Activated CD8-positive, alpha-beta T cell treated with anti-CD3 and anti-CD28 coated beads, Interleukin-2, amount 10 ng/mL, durations not matched to agents 7 days and 5 days (primary cell): ENCODE results near the gene SLC24A4. TPM values are rescaled to one million over a fixed set of nuclear protein-coding genes. Genes with fewer than 3 reads are reported as not detected.

Experiments used
- ATAC-seq: fragments of 150-1000 bp; cut with Tn5 transposase; one replicate; pipeline ENCODE4 v1.10.0; 2021; ENCODE audit warnings: moderate library complexity
- CTCF ChIA-PET: fragments of 350-600 bp; sonication (Branson Sonifier 250); formaldehyde crosslinking; loops from one replicate; lab custom pipeline; 2021; ENCODE audit warnings: antibody characterized with exemption; lab: Charles Lee
- POLR2A ChIA-PET: fragments of 350-600 bp; sonication (Branson Sonifier 250); formaldehyde crosslinking; loops from one replicate; lab custom pipeline; 2021; ENCODE audit warnings: antibody characterized with exemption; lab: Charles Lee
- DNase-seq: peaks from one replicate; pipeline ENCODE4 v3.0.0-alpha.2; 2020
- H3K27ac Mint-ChIP-seq: one replicate; pipeline ENCODE4 v1.8.0; 2021; ENCODE audit warnings: mild to moderate bottlenecking, mixed read lengths
- H3K27me3 Mint-ChIP-seq: one replicate; pipeline ENCODE4 v1.8.0; 2021; ENCODE audit warnings: low read depth, mixed read lengths
- H3K36me3 Mint-ChIP-seq: one replicate; pipeline ENCODE4 v1.8.0; 2021; ENCODE audit warnings: low read depth, mixed read lengths
- H3K4me1 Mint-ChIP-seq: one replicate; pipeline ENCODE4 v1.8.0; 2021; ENCODE audit warnings: low read depth, mixed read lengths
- H3K4me3 Mint-ChIP-seq: one replicate; pipeline ENCODE4 v1.8.0; 2021; ENCODE audit warnings: mild to moderate bottlenecking, mixed read lengths
- H3K9me3 Mint-ChIP-seq: one replicate; pipeline ENCODE4 v1.8.0; 2022; ENCODE audit warnings: mixed read lengths; ENCODE audit not compliant: insufficient read depth
- total RNA-seq, 2 experiments: library from RNA; stranded (reverse); gene quantifications; one replicate each; pipeline ENCODE4 v1.2.3, GENCODE V29; 2021

SLC24A4 gene
- total RNA-seq, 2 experiments from 2014 or later = 0.05 TPM; not detected in 1

DNA sequence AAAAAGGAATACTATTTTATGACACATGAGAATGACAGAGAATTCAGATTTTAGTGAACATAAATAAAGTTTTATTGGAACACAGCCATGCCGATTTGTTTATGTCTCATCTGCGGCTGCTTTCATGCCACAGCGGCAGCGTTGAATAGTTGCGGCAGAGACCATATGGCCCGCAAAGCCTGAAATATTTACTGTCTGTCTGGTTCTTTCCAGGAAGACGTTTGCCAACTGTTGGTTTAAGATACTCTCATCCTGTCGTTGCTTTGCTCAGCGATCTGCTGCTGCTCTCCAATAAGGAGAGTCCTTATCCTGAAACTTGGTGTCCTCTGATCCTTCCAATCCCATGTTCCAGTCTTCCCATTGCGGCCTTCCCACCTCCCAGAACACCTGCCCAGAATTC is 89.9 kb downstream of the SLC24A4 start:
- CTCF ChIA-PET = no interaction called here
- no peak for DNase-seq
- Mint-ChIP-seq H3K36me3 (no peaks in the 10 kb centered on the region), H3K4me1 (no peaks in the 10 kb centered on the region), H3K9me3 (no peaks in the 10 kb centered on the region), H3K27me3 (peaks cover 17% of the 10 kb centered on the region), H3K27ac (no peak overlapping the region), H3K4me3 (no peak overlapping the region)
- POLR2A ChIA-PET = interaction anchor here (0.5 kb wide), 1 partner anchor 1126 kb away, joined by 3 read pairs; no protein-coding TSS in a partner anchor
- ATAC-seq = no peak

DNA sequence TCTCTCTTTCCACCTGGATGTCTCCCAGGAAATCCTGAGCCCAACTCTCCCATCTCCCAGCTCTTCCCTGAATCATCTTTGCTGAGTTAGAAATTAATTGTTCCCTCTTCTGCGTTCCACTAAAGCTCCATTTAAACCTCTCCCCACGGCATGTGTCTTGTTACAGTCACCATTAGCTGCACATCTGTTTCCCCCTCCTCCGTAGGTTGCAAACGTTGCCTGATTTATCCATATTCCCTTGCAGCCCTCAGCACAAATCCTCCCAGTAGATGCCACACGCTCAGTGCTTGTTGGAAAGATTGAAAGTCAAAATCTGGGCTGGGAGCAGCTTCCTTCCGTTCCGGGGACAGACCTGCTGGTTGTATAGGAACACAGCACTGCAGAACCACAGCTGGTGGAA is 90.4 kb downstream of the SLC24A4 start:
- Mint-ChIP-seq H3K4me3 (no peak overlapping the region), H3K4me1 (no peaks in the 10 kb centered on the region), H3K36me3 (no peaks in the 10 kb centered on the region), H3K9me3 (no peaks in the 10 kb centered on the region), H3K27ac (no peak overlapping the region), H3K27me3 (peaks cover 17% of the 10 kb centered on the region)
- DNase-seq (no peak), ATAC-seq (no peak)
- CTCF ChIA-PET = no interaction called here
- POLR2A ChIA-PET = interaction anchor here (0.5 kb wide), 1 partner anchor 1125 kb away, joined by 3 read pairs; no protein-coding TSS in a partner anchor

DNA sequence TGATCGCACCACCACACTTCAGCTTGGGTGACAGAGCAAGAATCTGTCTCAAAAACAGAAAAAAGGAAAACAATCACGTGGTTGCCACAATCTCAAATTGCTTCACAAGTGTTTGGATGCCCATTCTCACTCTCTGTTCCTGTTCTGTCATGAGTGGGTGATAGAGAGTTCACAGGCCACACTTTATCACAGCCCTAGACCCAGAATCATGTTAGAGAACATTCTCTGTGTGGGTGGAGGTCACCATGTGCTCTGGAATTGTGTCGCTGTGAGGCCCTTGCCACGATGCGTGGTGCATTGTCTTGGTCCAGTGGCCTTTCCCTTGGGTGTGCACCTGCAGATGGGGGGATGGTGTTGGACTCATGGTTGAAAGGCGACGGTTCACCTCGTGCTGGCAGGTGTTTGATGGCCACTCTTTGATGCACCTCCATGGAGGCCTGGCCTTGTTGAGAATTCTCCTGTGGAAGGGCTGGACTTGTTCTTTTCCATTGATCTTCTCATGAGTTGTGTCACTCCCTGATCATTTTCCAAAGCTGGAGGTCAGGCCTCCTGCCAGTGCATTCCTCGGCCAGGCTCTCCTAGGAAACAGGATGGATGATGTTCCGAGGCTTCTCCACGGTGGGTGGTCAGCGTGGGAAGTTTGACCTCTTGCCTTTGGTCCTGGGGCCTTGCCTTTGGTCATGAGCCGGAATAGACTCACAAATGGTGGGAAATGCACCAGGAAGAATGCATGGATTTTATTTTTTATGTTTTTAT is 91.9 kb downstream of the SLC24A4 start:
- POLR2A ChIA-PET = no interaction called here
- H3K36me3 Mint-ChIP-seq = no peaks in the 10 kb centered on the region
- CTCF ChIA-PET = no interaction called here
- no peak for DNase-seq
- H3K27me3 Mint-ChIP-seq = peaks cover 17% of the 10 kb centered on the region
- no peak overlapping the region for H3K27ac Mint-ChIP-seq
- H3K4me3 Mint-ChIP-seq = no peak overlapping the region
- no peaks in the 10 kb centered on the region for H3K4me1 Mint-ChIP-seq
- ATAC-seq = no peak
- H3K9me3 Mint-ChIP-seq = no peaks in the 10 kb centered on the region

DNA sequence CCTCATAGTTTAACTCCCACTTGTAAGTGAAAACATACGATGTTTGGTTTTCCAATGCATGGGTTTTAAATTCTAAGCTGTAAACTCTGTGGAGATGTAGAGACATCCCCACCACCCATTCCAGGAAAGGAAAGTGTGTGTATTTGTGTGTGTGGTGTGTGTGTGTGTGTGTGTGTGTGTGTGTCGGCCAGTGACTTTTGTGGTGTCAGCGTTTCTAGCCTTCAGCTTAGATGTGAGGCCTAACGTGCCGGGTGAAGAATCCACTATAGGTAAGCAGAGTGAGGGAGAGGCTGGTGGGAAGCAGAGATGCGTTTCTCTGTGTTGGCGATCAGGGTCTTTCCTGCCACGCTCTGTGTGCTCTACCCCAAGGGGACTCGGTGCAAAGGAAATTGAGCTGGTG is 93.0 kb downstream of the SLC24A4 start:
- no peak overlapping the region for H3K4me3 Mint-ChIP-seq
- H3K9me3 Mint-ChIP-seq = no peaks in the 10 kb centered on the region
- CTCF ChIA-PET = no interaction called here
- DNase-seq (no peak), ATAC-seq (no peak)
- POLR2A ChIA-PET = interaction anchor here (0.7 kb wide), 1 partner anchor 73 kb away, joined by 3 read pairs; no protein-coding TSS in a partner anchor
- H3K27me3 Mint-ChIP-seq = peaks cover 17% of the 10 kb centered on the region
- H3K36me3 Mint-ChIP-seq = no peaks in the 10 kb centered on the region
- no peaks in the 10 kb centered on the region for H3K4me1 Mint-ChIP-seq
- H3K27ac Mint-ChIP-seq = no peak overlapping the region

DNA sequence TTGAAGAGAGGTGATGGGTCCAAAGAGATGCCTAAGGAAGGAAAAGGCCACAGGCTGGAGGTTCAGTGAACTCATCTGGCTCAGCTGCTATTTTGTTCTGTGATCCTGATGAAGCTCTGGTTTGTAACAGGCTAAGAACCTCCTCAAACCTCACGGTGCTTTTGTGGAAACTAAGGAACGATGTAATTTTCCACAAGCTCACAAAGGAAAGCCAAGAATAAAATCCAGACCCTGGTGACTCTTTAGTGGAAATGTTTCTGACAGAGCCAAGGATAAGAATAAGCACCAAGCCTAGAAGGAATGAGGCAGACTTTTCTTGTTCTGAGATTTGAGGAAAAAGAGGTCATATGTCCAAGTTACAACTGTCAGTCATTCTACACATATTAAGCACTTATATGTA is 93.6 kb downstream of the SLC24A4 start:
- H3K27me3 Mint-ChIP-seq = peaks cover 14% of the 10 kb centered on the region
- POLR2A ChIA-PET = interaction anchor here (0.7 kb wide), 1 partner anchor 73 kb away, joined by 3 read pairs; no protein-coding TSS in a partner anchor
- no peak overlapping the region for H3K4me3 Mint-ChIP-seq
- CTCF ChIA-PET = interaction anchor here (1.2 kb wide), 1 partner anchor 65 kb away, joined by 4 read pairs; no protein-coding TSS in a partner anchor
- no peaks in the 10 kb centered on the region for H3K36me3 Mint-ChIP-seq
- ATAC-seq = no peak
- no peak overlapping the region for H3K27ac Mint-ChIP-seq
- no peak for DNase-seq
- no peaks in the 10 kb centered on the region for H3K4me1 Mint-ChIP-seq
- H3K9me3 Mint-ChIP-seq = no peaks in the 10 kb centered on the region

DNA sequence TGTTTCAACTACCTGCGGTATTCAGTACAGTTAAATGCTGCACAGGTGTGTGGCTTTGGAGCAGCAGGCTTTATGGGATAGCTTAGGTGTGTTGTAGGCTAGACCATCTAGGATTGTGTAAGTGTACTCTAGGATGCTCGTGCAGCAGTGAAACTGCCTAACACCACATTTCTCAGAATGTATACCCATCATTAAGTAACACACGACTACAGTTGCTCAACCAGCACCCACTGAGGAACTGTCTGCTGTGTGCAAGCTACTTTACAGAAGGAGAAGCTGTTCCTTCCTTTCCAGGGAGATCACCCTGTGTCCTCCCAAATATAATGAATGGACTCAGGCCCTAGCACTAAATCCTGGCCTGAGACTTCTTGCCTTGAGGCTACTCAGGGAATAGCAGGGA is 94.8 kb downstream of the SLC24A4 start:
- H3K36me3 Mint-ChIP-seq = no peaks in the 10 kb centered on the region
- no peaks in the 10 kb centered on the region for H3K4me1 Mint-ChIP-seq
- ATAC-seq = no peak
- CTCF ChIA-PET = interaction anchor here (1.2 kb wide), 1 partner anchor 66 kb away, joined by 4 read pairs; no protein-coding TSS in a partner anchor
- peaks cover 12% of the 10 kb centered on the region for H3K27me3 Mint-ChIP-seq
- no peak overlapping the region for H3K27ac Mint-ChIP-seq
- no peak overlapping the region for H3K4me3 Mint-ChIP-seq
- H3K9me3 Mint-ChIP-seq = no peaks in the 10 kb centered on the region
- POLR2A ChIA-PET = no interaction called here
- DNase-seq = no peak

DNA sequence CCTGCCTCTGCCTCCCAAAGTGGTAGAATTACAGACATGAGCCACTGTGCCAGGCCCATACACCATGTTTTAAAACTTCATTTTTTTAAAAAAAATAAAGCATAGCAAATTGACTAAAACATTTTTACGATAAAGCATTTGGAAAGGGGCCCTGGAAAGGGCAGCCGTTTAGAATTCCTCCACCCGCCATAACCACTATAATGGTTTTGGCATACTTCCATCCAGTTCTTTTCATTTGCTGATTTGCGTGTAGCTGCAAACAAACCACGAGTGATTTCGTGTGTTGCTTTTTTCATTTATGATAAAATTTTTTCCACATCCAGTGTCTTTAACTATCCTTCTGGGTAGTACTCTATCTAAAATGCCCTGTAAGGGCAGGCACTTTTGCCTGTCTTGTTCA is 98.8 kb downstream of the SLC24A4 start:
- H3K27me3 Mint-ChIP-seq = peaks cover 2% of the 10 kb centered on the region
- ChIA-PET CTCF (no interaction called here), POLR2A (no interaction called here)
- DNase-seq = no peak
- no peak overlapping the region for H3K27ac Mint-ChIP-seq
- H3K36me3 Mint-ChIP-seq = no peaks in the 10 kb centered on the region
- ATAC-seq = no peak
- H3K4me1 Mint-ChIP-seq = peaks cover 8% of the 10 kb centered on the region
- H3K4me3 Mint-ChIP-seq = no peak overlapping the region
- H3K9me3 Mint-ChIP-seq = no peaks in the 10 kb centered on the region

DNA sequence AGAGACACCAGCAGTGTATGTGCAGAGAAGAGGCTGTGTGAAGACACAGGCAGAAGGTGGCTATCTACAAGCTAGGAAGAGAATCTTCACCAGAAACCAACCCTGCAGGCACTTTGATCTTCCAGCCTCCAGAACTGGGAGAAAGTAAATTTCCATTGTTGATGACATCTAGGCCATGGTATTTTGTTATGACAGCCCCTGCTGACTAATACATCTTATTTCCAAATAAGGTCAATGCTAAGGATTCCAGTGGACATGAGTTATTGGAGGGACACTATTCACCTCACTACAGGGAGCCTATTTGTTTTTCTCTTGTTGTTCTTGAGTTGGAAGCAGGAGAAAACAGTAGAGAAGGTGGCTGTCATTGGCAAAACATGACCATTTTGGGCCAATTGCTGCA is 102.1 kb downstream of the SLC24A4 start:
- DNase-seq = no peak
- ChIA-PET CTCF (no interaction called here), POLR2A (no interaction called here)
- Mint-ChIP-seq H3K4me1 (peaks cover 8% of the 10 kb centered on the region), H3K27ac (no peak overlapping the region), H3K36me3 (no peaks in the 10 kb centered on the region), H3K4me3 (no peak overlapping the region), H3K27me3 (peaks cover 2% of the 10 kb centered on the region), H3K9me3 (no peaks in the 10 kb centered on the region)
- ATAC-seq = no peak

DNA sequence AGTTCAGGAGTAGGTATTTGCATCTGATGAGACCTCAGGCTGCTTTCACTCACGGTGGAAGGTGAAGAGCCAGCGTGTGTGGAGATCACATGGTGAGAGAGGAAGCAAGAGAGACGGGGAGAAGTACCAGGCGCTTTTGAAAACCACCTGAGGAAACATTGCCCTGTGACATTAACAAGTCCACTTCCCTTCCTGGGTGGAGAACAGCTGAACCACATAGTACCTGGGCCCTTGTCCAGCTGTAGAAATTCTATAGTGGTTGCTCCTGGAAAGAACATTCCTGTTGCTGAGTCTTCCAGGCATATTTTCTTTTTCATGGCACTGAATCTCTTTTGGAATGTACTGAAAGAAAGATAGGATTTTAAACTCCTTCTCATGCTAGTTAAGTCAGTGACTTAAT is 103.3 kb downstream of the SLC24A4 start:
- ATAC-seq (no peak), DNase-seq (no peak)
- Mint-ChIP-seq H3K27ac (no peak overlapping the region), H3K4me3 (no peak overlapping the region), H3K9me3 (no peaks in the 10 kb centered on the region), H3K27me3 (peaks cover 5% of the 10 kb centered on the region), H3K4me1 (peaks cover 8% of the 10 kb centered on the region), H3K36me3 (no peaks in the 10 kb centered on the region)
- ChIA-PET POLR2A (no interaction called here), CTCF (no interaction called here)

DNA sequence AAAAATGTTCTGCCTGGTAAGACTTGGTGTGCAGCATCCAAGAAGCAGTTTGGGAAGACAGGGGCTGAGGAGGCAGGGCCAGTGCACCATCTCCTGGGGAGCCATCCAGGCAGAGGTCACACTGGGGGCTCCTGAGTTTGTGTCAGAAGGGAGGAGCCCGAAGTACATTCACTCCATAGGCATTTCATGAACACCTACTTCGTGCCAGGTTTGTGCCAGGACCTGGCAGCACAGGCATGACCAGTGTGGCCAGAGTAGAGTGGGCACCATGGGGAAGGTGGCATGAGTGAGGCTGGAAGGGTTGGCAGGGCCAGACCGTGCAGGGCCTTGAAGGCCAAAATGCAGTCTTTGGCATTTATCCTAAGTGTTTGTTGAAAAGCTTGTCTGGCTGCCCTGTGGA is 104.1 kb downstream of the SLC24A4 start:
- Mint-ChIP-seq H3K36me3 (no peaks in the 10 kb centered on the region), H3K4me1 (peaks cover 8% of the 10 kb centered on the region), H3K4me3 (no peak overlapping the region), H3K27me3 (peaks cover 3% of the 10 kb centered on the region), H3K9me3 (no peaks in the 10 kb centered on the region), H3K27ac (no peak overlapping the region)
- DNase-seq (no peak), ATAC-seq (no peak)
- POLR2A ChIA-PET = no interaction called here
- CTCF ChIA-PET = no interaction called here

DNA sequence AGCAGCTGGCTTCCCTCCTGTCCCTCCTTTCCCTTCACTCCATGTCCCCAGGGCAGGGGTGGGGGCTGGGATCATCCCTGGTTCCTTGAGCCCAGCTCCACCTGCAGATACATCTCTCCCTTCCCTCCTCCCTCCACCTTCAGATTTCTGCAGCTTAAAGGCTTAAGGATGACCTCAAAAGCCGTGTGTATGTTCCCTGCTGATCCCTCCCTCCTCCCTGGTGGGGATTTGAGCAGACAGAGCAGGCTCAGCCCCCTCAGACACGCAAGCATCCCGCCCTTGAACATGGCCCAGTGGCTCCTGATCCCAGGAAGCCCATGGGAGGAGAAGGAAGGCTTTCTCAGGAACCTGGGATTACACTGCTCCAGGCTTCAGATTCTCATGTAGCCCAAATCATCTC is 107.7 kb downstream of the SLC24A4 start:
- Mint-ChIP-seq H3K36me3 (no peaks in the 10 kb centered on the region), H3K27ac (no peak overlapping the region), H3K27me3 (peaks cover 4% of the 10 kb centered on the region), H3K4me1 (peaks cover 7% of the 10 kb centered on the region), H3K4me3 (no peak overlapping the region), H3K9me3 (no peaks in the 10 kb centered on the region)
- POLR2A ChIA-PET = no interaction called here
- DNase-seq (no peak), ATAC-seq (no peak)
- CTCF ChIA-PET = no interaction called here

DNA sequence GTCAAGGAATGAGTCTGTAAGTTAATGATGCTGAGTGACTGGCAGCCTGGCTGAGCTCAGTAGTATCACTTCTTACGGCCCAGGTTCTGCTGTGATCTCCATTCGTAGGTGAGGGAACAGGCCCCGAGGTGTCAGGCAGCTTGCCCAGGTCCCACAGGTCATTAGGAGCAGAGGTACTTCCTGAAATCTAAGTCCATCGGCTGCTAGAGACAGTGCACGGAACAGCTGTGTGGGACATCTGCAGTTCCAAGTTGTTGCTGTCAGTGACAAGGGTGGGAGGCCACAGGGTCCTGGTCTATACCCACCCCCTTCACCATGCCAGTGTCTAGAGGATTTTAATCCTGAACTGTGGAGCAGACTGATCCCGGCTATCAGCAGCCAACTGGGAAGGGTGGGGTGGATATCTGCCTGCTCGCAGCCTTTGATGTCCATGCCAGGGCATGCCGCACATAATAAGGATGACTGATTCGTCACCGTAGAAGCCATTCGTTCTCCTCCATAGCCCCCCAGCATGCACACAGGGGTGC is 108.3 kb downstream of the SLC24A4 start:
- Mint-ChIP-seq H3K36me3 (no peaks in the 10 kb centered on the region), H3K9me3 (no peaks in the 10 kb centered on the region), H3K27me3 (peaks cover 4% of the 10 kb centered on the region), H3K4me3 (no peak overlapping the region), H3K27ac (no peak overlapping the region), H3K4me1 (peaks cover 1% of the 10 kb centered on the region)
- ATAC-seq = no peak
- POLR2A ChIA-PET = no interaction called here
- no peak for DNase-seq
- CTCF ChIA-PET = no interaction called here
